Activated T-cell treated with anti-CD3 and anti-CD28 coated beads for 24 hours (primary cell): ENCODE measurements around the gene USF3.

ENCODE experiments used
- DNase-seq: peaks from one replicate; pipeline ENCODE4 v3.0.0-alpha.2; 2020; ENCODE audit warnings: low read depth

USF3 gene

DNA sequence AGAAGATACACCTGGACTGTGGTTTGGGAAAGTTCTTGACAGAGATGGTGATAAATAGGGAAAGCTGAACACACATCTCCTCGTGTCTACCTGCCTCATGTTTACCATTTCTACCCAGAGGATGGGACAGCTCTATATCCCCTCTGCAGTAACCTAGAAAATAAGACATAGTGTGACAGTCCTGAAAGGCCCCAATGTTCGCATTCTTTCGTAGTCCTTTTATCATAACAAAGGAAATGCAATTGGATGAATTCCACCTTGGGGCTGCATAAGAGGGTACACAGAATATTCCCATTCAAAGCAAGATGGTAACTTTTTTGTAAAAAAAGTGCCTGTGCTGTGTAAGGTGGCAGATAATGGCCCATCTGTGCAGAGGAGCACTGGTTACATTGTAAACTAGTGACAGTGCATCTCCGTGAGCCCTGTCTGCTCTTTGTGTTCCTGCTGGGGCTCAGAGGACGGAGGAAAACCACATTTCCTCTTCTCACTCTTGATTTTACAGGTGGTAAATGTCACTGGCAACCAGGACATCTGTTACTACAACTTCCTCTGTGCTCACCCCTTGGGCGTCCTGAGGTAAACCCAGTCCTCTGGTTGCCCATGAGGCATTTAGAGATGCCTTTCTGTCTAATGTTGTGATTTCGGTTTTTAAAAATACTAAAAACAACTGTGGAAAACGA is 89.8 kb downstream of the USF3 start:
- peak; percentile 23 for DNase-seq

DNA sequence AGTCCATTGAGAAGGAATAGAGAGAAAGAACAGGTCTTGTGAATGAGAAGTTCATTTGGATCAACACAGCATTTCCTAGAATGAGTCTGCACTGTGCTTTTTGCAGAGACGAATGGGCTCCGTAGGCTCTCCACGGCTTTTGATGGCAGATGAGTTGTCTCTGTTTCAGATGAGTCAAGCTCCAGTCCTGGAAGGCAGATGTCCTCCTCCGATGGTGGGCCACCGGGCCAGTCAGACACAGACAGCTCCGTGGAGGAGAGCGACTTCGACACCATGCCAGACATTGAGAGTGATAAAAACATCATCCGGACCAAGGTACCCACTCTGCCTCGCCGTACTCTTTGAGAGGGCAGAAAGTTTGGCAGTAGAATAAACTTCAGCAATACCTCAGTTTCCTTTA is 93.6 kb downstream of the USF3 start:
- no peak for DNase-seq

DNA sequence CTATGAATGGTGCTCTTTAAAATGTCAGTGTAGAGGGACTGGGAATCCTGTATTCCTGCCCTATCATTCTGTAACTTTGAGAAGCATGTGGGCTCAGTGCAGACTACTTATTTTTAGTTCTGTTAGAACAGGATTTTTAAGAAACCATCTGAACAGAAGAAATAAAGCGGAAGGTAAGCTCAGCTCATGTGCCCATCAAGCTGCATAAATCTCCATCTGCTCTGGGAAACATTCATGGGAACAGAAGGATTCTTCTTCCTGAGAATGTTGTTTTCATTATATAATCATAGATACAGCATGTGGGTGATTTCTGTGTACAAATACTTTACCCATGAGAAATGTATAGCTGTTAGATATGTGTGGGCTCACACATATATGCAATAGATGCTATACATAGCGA is 94.2 kb downstream of the USF3 start:
- DNase-seq, result no peak

DNA sequence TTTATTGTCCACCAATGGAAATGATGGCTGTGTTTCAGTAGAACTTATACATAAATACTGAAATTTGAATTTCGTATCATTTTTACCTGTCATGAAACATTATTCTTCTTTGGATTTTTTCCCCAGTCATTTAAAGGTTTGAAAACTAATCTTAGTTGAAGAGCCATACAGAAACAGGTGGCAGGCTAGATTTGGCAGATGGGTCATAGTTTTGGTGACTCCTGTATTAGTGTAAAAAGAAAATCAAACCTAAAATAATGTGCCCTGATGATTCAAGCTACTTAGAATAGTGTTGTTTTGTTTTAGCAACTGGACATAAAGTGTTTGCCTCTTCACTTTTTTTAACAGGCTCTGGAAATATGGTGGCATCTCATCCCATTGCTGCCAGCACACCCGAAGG is 95.2 kb downstream of the USF3 start:
- DNase-seq, result no peak

DNA sequence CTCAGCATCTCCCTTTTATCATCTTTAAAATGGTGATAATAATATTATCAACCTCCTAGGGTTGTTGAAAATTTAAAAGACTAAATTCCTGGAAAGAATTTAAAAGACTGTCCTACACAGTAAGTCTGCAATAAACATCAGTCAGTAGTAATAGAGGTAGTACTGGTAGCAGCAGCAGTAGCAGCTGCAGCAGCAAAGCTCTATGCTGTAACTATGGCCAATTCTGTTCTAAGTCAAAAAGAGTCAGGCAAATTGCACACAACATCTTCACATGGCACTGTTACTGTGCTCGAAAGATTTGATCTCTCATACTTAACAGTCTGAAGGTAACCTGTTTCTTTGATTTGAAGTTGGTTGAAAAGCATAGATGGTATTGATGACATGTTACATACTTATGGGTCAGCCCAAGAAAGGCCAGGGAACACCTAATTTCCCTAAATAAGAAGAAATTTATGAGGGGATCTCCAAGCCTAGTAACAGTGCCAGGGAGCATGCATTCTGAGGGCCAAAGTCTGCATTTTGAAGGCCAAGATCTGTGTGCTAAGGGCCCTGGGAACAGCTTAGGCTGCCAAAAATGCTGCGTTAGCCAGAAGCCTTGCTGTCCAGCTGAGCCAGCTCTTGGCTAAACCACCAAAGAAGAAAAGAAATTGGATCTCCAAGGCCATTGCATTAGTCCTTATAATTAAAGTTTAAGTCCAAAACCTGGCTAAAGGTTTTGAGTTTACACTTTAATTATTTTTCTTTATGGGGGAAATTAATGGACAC is 95.8 kb downstream of the USF3 start:
- no peak for DNase-seq
